Cortex of kidney (tissue), 1 donor: Measurements from ENCODE around the gene CTTNBP2.
"Not testable (repeated sequence)": the region's sequence is repeated elsewhere in the genome, so short reads cannot be mapped to it uniquely, and the experiment has no call there.

ENCODE experiments used
- DNase-seq: peaks from one replicate; lab custom pipeline; 2025; lab: John Stamatoyannopoulos, UW

Gene CTTNBP2

GRCh38 chr7:117737926-117738325 lies 135.3 kb downstream of the CTTNBP2 start:
- DNase-seq: no peak

- DNase-seq: no peak
Observed at GRCh38 chr7:117731455-117731854, 141.8 kb downstream of the CTTNBP2 start.

GRCh38 chr7:117730390-117730789 lies 142.9 kb downstream of the CTTNBP2 start:
- DNase-seq: no peak

GRCh38 chr7:117728890-117729624 lies 144.2 kb downstream of the CTTNBP2 start:
- DNase-seq: no peak

- no peak for DNase-seq
Observed at GRCh38 chr7:117724898-117725297, 148.3 kb downstream of the CTTNBP2 start.

- DNase-seq: no peak
Observed at GRCh38 chr7:117719377-117719776, 153.9 kb downstream of the CTTNBP2 start.

GRCh38 chr7:117718116-117718835 lies 155.0 kb downstream of the CTTNBP2 start:
- DNase-seq: no peak

GRCh38 chr7:117717357-117717756 lies 155.9 kb downstream of the CTTNBP2 start:
- DNase-seq: no peak

- DNase-seq: no peak
Observed at GRCh38 chr7:117716707-117717299, 156.4 kb downstream of the CTTNBP2 start.

- DNase-seq: no peak
Observed at GRCh38 chr7:117715784-117716445, 157.3 kb downstream of the CTTNBP2 start.

GRCh38 chr7:117711556-117711955 lies 161.7 kb downstream of the CTTNBP2 start:
- DNase-seq: no peak

GRCh38 chr7:117708173-117708572 lies 165.1 kb downstream of the CTTNBP2 start:
- not testable (repeated sequence) for DNase-seq

- DNase-seq: no peak
Observed at GRCh38 chr7:117707080-117707479, 166.2 kb downstream of the CTTNBP2 start.

GRCh38 chr7:117706210-117706609 lies 167.0 kb downstream of the CTTNBP2 start:
- no peak for DNase-seq

- no peak for DNase-seq
Observed at GRCh38 chr7:117705630-117706029, 167.6 kb downstream of the CTTNBP2 start.

GRCh38 chr7:117704063-117704462 lies 169.2 kb downstream of the CTTNBP2 start:
- DNase-seq: no peak

GRCh38 chr7:117698018-117698417 lies 175.2 kb downstream of the CTTNBP2 start:
- no peak for DNase-seq

GRCh38 chr7:117692338-117692737 lies 180.9 kb downstream of the CTTNBP2 start:
- no peak for DNase-seq

GRCh38 chr7:117690147-117690546 lies 183.1 kb downstream of the CTTNBP2 start:
- DNase-seq: no peak

- no peak for DNase-seq
Observed at GRCh38 chr7:117689406-117689805, 183.8 kb downstream of the CTTNBP2 start.

- DNase-seq: no peak
Observed at GRCh38 chr7:117688126-117688525, 185.1 kb downstream of the CTTNBP2 start.

- DNase-seq: no peak
Observed at GRCh38 chr7:117686311-117686935, 186.8 kb downstream of the CTTNBP2 start.
